ENCODE data around the gene AK9.

DNA sequence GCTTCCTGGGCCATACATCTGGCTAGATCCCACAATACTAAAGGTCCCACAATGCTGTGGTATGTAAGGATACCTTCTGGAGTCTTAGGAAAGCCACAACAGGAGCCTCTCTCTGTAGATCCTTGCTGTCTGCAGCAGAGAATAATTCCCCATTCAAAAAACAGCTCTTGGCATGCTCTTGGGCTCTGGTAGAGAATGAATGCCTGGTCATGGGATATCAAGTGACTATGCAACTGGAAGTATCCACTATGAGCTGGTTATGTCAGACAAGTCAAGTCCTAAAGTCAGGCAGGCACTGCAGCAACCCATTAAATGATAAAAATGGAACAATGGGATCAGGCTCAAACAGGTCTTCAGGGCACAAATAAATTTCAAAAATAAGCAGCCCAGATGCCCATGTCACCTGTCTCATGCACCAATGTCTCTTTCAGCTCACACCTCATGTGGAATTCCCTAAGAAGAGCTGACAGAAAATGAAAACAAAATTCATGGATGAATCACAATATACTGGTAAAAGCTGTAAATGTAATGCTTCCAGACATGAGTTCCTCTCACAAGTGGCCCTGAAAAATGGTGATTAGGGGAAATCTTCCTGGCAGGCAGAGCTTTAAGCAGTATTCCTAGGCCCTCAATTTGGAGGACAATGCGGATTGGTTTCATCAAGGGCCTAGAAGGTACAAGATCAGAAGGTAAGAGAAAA lies 4.3 kb downstream of the AK9 start:
- TF ChIP-seq, protein P1, sequence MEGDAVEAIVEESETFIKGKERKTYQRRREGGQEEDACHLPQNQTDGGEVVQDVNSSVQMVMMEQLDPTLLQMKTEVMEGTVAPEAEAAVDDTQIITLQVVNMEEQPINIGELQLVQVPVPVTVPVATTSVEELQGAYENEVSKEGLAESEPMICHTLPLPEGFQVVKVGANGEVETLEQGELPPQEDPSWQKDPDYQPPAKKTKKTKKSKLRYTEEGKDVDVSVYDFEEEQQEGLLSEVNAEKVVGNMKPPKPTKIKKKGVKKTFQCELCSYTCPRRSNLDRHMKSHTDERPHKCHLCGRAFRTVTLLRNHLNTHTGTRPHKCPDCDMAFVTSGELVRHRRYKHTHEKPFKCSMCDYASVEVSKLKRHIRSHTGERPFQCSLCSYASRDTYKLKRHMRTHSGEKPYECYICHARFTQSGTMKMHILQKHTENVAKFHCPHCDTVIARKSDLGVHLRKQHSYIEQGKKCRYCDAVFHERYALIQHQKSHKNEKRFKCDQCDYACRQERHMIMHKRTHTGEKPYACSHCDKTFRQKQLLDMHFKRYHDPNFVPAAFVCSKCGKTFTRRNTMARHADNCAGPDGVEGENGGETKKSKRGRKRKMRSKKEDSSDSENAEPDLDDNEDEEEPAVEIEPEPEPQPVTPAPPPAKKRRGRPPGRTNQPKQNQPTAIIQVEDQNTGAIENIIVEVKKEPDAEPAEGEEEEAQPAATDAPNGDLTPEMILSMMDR (IDR thresholded peaks at IDR 0.05), result no peak
- no peak for TF ChIP-seq POLR2A (IDR thresholded peaks at IDR 0.05)
